ENCODE results near the gene SLC25A45.
A peak's percentile ranks its signal among the peaks of the same experiment; 100 is the strongest.

Gene SLC25A45

GRCh38 chr11:65418681-65419459, 36.4 kb upstream of the SLC25A45 start:
- DNase-seq (ENCODE audit: low read depth in 1 of 2, low spot score in 1 of 2) = peak; percentile 95 to 99
- Histone ChIP-seq H3K27me3 (ENCODE audit: insufficient read depth, poor library complexity, severe bottlenecking) (no peaks in the 10 kb centered on the region), H3K27ac (replicated peaks) (peak overlapping the region; percentile 100), H3K4me3 (replicated peaks; ENCODE audit: insufficient read depth, low read length) (peak overlapping the region; percentile 6; the same call in 1 of the 2 replicates)
- TF ChIP-seq CTCF (IDR thresholded peaks at IDR 0.05; ENCODE audit: insufficient read depth, low read length) (no peak), REST (IDR thresholded peaks at IDR 0.05; ENCODE audit: insufficient replicate concordance, low read depth) (peak; percentile 53), GABPA (IDR thresholded peaks at IDR 0.05; ENCODE audit: low read depth) (peak; percentile 59), SPI1 (IDR thresholded peaks at IDR 0.05; ENCODE audit: borderline replicate concordance, low read depth) (peak; percentile 12; the same call in 1 of the 2 replicates), POLR2AphosphoS5 (IDR thresholded peaks at IDR 0.05; ENCODE audit: low read depth) (peak; percentile 75; the same call in 1 of the 2 replicates)

- no peak for DNase-seq (ENCODE audit: low read depth in 1 of 2, low spot score in 1 of 2)
- H3K27ac ChIP-seq (replicated peaks) = peak overlapping the region; percentile 100
- H3K27me3 ChIP-seq (ENCODE audit: insufficient read depth, poor library complexity, severe bottlenecking) = no peaks in the 10 kb centered on the region
- TF ChIP-seq GABPA (IDR thresholded peaks at IDR 0.05; ENCODE audit: low read depth) = no peak
- TF ChIP-seq CTCF (IDR thresholded peaks at IDR 0.05; ENCODE audit: insufficient read depth, low read length) = no peak
- no peak for TF ChIP-seq SPI1 (IDR thresholded peaks at IDR 0.05; ENCODE audit: borderline replicate concordance, low read depth)
- no peak for TF ChIP-seq REST (IDR thresholded peaks at IDR 0.05; ENCODE audit: insufficient replicate concordance, low read depth)
- no peak for TF ChIP-seq POLR2AphosphoS5 (IDR thresholded peaks at IDR 0.05; ENCODE audit: low read depth)
- H3K4me3 ChIP-seq (replicated peaks; ENCODE audit: insufficient read depth, low read length) = peak overlapping the region; percentile 6; the same call in 1 of the 2 replicates
Observed at GRCh38 chr11:65418431-65418680, 35.9 kb upstream of the SLC25A45 start.

DNA sequence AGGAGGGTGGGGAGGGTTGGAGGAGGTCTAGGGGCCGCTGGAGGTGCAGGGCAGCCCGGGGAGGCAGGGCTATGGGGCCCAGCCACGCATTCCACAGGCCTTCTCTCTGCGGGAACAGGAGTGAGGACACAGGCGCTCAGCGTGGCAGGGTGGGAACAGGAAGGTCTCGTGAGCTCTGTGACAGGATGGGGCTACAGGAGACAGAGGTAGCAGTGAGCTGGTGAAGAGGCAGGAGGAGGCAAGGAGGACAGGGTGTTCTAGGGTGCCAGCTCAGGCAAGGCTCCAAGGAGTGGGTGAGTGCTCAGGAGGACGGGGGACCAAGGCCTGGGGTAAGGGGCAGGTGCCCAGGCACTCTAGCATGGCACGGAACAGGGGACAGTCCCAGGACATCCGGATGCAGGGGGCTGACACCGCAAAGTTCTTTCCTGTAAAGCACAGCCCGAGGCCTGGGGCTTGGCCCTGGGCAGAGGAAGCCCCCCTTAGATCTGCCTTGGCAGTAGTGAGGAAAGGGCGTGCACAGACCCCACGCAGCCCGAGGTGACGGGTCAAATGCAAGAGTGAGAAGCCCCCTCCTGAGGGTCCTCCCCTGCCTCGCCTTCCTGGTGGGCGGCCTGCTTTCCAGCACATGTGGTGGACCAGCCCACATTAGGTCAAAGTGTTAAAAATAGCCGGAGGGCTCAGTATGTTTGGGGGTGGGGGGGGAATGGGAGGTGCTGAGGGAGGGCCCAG, 35.4 kb upstream of the SLC25A45 start:
- peak in 1 of 2 experiments; percentile 46 for DNase-seq (ENCODE audit: low read depth in 1 of 2, low spot score in 1 of 2)
- no peaks in the 10 kb centered on the region for H3K27me3 ChIP-seq (ENCODE audit: insufficient read depth, poor library complexity, severe bottlenecking)
- H3K27ac ChIP-seq (replicated peaks) = peak overlapping the region; percentile 100
- TF ChIP-seq POLR2AphosphoS5 (IDR thresholded peaks at IDR 0.05; ENCODE audit: low read depth) (peak; percentile 12; the same call in 1 of the 2 replicates), REST (IDR thresholded peaks at IDR 0.05; ENCODE audit: insufficient replicate concordance, low read depth) (no peak)
- peak overlapping the region; percentile 12 for H3K4me3 ChIP-seq (replicated peaks; ENCODE audit: insufficient read depth, low read length)
